ENCODE data around the gene MYDGF. TPM values are rescaled to one million over a fixed set of nuclear protein-coding genes. Genes with fewer than 3 reads are reported as not detected.

Gene MYDGF
- total and polyA plus RNA-seq, 9 of the 15 experiments (the other 6 are each of a cell fraction or from before 2014, with no cell fraction given), result 4.2 to 141 (median 82.1) TPM

DNA sequence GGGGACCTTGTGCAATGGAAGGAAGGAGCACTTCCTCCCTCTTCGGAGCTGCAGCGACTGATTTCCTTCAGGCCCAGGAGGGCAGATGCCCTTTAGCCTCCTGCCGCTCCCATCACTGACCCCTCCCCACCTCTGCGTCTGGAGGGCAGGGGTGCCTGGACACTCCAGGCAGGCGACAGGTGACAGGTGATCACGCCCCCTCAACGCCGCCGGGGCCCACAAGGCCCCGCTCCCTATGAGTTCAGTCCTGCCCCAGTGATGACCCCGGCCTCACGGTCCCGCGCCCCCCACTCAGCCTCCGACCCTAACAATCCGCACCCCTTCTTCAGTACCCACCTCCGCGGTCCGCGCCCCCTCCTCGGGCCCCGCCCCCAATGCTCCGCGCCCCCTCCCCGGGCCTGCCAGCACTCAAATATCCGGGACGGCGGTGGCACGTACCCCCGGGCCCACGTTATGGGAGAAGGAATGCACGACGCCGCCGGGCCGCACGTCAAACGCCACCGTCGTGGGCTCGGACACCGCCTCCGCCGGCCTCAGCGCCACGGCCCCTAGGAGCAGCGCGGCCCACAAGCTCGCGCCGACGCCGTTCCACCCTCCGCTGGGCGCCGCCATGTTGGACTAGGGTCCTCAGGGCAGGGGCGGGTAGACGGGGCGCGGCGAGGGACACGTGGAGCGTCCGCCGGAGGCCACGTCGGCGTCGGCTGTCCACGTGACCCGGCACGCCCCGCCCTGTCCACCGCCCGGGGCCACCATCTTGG lies at the start of gene MYDGF (continued):
- TF ChIP-seq, protein P1, sequence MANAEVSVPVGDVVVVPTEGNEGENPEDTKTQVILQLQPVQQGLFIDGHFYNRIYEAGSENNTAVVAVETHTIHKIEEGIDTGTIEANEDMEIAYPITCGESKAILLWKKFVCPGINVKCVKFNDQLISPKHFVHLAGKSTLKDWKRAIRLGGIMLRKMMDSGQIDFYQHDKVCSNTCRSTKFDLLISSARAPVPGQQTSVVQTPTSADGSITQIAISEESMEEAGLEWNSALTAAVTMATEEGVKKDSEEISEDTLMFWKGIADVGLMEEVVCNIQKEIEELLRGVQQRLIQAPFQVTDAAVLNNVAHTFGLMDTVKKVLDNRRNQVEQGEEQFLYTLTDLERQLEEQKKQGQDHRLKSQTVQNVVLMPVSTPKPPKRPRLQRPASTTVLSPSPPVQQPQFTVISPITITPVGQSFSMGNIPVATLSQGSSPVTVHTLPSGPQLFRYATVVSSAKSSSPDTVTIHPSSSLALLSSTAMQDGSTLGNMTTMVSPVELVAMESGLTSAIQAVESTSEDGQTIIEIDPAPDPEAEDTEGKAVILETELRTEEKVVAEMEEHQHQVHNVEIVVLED (CRISPR knock-in tag; IDR thresholded peaks at IDR 0.05), result peak; percentile 91
- TF ChIP-seq, protein P2, sequence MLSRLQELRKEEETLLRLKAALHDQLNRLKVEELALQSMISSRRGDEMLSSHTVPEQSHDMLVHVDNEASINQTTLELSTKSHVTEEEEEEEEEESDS (CRISPR knock-in tag; IDR thresholded peaks at IDR 0.05), result no peak
- TF ChIP-seq UBTF (IDR thresholded peaks at IDR 0.05; ENCODE audit: borderline replicate concordance in 1 of 2, low read depth in 2 of 2, low read length in 2 of 2), result no peak
- peak; percentile 63 for TF ChIP-seq ZFX (CRISPR knock-in tag; IDR thresholded peaks at IDR 0.05)
- no peak for TF ChIP-seq ELK1 (CRISPR knock-in tag; IDR thresholded peaks at IDR 0.05)
- no peak for TF ChIP-seq SRSF7 (optimal IDR thresholded peaks at IDR 0.05; ENCODE audit: low read depth, low read length)
- TF ChIP-seq ZNF384 (IDR thresholded peaks at IDR 0.05; ENCODE audit: low read depth, low read length), result no peak
- peak; percentile 93 for TF ChIP-seq RAD51 (IDR thresholded peaks at IDR 0.05; ENCODE audit: borderline replicate concordance, low read depth)
- TF ChIP-seq ZNF24 (IDR thresholded peaks at IDR 0.05), result no peak
- TF ChIP-seq LARP7 (IDR thresholded peaks at IDR 0.05), result no peak
- no peak for TF ChIP-seq MED1 (CRISPR knock-in tag; IDR thresholded peaks at IDR 0.05; ENCODE audit: borderline replicate concordance)
- TF ChIP-seq TAL1 (IDR thresholded peaks at IDR 0.05), result no peak
- TF ChIP-seq ZNF143 (CRISPR knock-in tag; IDR thresholded peaks at IDR 0.05), result no peak
- TF ChIP-seq IRF2 (CRISPR knock-in tag; IDR thresholded peaks at IDR 0.05), result no peak
- no peak for TF ChIP-seq ZNF655 (CRISPR knock-in tag; IDR thresholded peaks at IDR 0.05)
- no peak for TF ChIP-seq ZFP36 (IDR thresholded peaks at IDR 0.05; ENCODE audit: low read depth, low read length, partially characterized antibody)
- no peak for TF ChIP-seq LCOR (CRISPR knock-in tag; IDR thresholded peaks at IDR 0.05)
- no peak for TF ChIP-seq GTF2F1 (IDR thresholded peaks at IDR 0.05; ENCODE audit: low read depth, low read length)

All from K562 (cell line).